HepG2 (cell line): ENCODE results near the gene SEZ6L.

Experiments used
- HNRNPLL ChIP-seq: fragments of 200-400 bp; formaldehyde crosslinking; IDR thresholded peaks from 2 replicates; pipeline ENCODE4 v1.6.1; 2017; ENCODE audit warnings: mild to moderate bottlenecking, low read depth, low read length; ENCODE audit not compliant: poor library complexity, severe bottlenecking
- JUND ChIP-seq: sonication (generic); formaldehyde crosslinking; IDR thresholded peaks from 2 replicates; pipeline ENCODE4 v1.8.0; 2022; ENCODE audit warnings: mild to moderate bottlenecking, missing genetic modification reagents
- MED13 ChIP-seq: sonication (generic); formaldehyde crosslinking; IDR thresholded peaks from 2 replicates; pipeline ENCODE4 v1.5.0; 2020; ENCODE audit warnings: missing genetic modification reagents
- RBM39 ChIP-seq: fragments of 200-400 bp; formaldehyde crosslinking; IDR thresholded peaks from one replicate; pipeline ENCODE4 v1.6.1; 2018; ENCODE audit warnings: antibody characterized with exemption, mild to moderate bottlenecking, low read depth, low read length; ENCODE audit not compliant: poor library complexity, severe bottlenecking
- RXRA ChIP-seq: sonication (generic); formaldehyde crosslinking; IDR thresholded peaks from 2 replicates; pipeline ENCODE4 v1.5.1; 2020; ENCODE audit warnings: missing genetic modification reagents
- SUZ12 ChIP-seq: fragments of 150-350 bp; IDR thresholded peaks from 2 replicates; pipeline ENCODE4 v1.6.1; 2014; ENCODE audit warnings: low read depth, low read length
- TCF12 ChIP-seq, 2 experiments: fragments of 450-650 bp in 1 of 2; sonication (generic) in 1 of 2; formaldehyde crosslinking in 1 of 2; IDR thresholded peaks; 2 replicates each; pipeline versions ENCODE4 v1.6.1 to v1.8.0; 2017 to 2022; ENCODE audit warnings: antibody characterized with exemption in 1 of 2, mild to moderate bottlenecking in 1 of 2, missing genetic modification reagents in 1 of 2, moderate library complexity in 1 of 2
- ZBTB7A ChIP-seq: sonication (generic); formaldehyde crosslinking; IDR thresholded peaks from 2 replicates; pipeline ENCODE4 v1.8.0; 2022; ENCODE audit warnings: mild to moderate bottlenecking, missing genetic modification reagents
- ZNF274 ChIP-seq: sonication (generic); formaldehyde crosslinking; IDR thresholded peaks from 2 replicates; pipeline ENCODE4 v1.5.1; 2020; ENCODE audit warnings: mild to moderate bottlenecking, missing genetic modification reagents
- ZSCAN20 ChIP-seq: sonication (generic); formaldehyde crosslinking; IDR thresholded peaks from 2 replicates; pipeline ENCODE4 v1.4.0; 2020; ENCODE audit warnings: missing genetic modification reagents, mild to moderate bottlenecking, borderline replicate concordance
- TF ChIP-seq, protein P1 (sequence below): sonication (generic); formaldehyde crosslinking; IDR thresholded peaks from 2 replicates; pipeline ENCODE4 v1.5.0; 2020; ENCODE audit warnings: mild to moderate bottlenecking, missing genetic modification reagents, moderate library complexity
- TF ChIP-seq, protein P2 (sequence below): sonication (generic); formaldehyde crosslinking; IDR thresholded peaks from 2 replicates; pipeline ENCODE4; 2020; ENCODE audit warnings: missing genetic modification reagents, mild to moderate bottlenecking, borderline replicate concordance
- TF ChIP-seq, protein P3 (sequence below): sonication (generic); formaldehyde crosslinking; conservative IDR thresholded peaks from 2 replicates; pipeline ENCODE4 v1.5.0; 2020; ENCODE audit warnings: missing genetic modification reagents

DNA sequence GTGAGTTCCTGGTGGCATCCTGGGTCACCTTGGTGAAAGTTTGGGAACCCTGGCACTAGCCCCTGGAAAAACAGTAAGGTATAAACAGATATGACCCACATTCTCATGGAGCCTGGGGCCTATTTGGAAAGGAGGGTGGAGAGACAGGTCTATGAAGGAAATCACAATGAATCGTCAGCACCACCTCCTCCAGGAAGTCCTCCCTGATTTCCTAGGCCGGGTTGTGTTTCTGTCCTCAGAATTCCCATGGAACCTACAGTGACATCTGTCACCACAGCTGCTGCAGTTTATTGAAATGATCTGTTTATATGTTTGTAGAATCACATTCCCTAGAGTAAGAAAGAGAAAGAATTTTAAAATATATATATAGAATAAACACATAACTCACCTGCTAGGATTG is 188.0 kb downstream of the SEZ6L start:
- TF ChIP-seq, protein P1, sequence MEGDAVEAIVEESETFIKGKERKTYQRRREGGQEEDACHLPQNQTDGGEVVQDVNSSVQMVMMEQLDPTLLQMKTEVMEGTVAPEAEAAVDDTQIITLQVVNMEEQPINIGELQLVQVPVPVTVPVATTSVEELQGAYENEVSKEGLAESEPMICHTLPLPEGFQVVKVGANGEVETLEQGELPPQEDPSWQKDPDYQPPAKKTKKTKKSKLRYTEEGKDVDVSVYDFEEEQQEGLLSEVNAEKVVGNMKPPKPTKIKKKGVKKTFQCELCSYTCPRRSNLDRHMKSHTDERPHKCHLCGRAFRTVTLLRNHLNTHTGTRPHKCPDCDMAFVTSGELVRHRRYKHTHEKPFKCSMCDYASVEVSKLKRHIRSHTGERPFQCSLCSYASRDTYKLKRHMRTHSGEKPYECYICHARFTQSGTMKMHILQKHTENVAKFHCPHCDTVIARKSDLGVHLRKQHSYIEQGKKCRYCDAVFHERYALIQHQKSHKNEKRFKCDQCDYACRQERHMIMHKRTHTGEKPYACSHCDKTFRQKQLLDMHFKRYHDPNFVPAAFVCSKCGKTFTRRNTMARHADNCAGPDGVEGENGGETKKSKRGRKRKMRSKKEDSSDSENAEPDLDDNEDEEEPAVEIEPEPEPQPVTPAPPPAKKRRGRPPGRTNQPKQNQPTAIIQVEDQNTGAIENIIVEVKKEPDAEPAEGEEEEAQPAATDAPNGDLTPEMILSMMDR (CRISPR knock-in tag) = no peak
- TF ChIP-seq TCF12 (IDR thresholded peaks at IDR 0.05) (no peak), TCF12 (CRISPR knock-in tag; IDR thresholded peaks at IDR 0.05) (no peak), MED13 (CRISPR knock-in tag) (no peak), RBM39 (no peak), HNRNPLL (no peak), JUND (no peak), ZBTB7A (no peak), ZNF274 (CRISPR knock-in tag) (no peak), RXRA (CRISPR knock-in tag) (no peak), SUZ12 (no peak), ZSCAN20 (CRISPR knock-in tag) (no peak)
- TF ChIP-seq, protein P2, sequence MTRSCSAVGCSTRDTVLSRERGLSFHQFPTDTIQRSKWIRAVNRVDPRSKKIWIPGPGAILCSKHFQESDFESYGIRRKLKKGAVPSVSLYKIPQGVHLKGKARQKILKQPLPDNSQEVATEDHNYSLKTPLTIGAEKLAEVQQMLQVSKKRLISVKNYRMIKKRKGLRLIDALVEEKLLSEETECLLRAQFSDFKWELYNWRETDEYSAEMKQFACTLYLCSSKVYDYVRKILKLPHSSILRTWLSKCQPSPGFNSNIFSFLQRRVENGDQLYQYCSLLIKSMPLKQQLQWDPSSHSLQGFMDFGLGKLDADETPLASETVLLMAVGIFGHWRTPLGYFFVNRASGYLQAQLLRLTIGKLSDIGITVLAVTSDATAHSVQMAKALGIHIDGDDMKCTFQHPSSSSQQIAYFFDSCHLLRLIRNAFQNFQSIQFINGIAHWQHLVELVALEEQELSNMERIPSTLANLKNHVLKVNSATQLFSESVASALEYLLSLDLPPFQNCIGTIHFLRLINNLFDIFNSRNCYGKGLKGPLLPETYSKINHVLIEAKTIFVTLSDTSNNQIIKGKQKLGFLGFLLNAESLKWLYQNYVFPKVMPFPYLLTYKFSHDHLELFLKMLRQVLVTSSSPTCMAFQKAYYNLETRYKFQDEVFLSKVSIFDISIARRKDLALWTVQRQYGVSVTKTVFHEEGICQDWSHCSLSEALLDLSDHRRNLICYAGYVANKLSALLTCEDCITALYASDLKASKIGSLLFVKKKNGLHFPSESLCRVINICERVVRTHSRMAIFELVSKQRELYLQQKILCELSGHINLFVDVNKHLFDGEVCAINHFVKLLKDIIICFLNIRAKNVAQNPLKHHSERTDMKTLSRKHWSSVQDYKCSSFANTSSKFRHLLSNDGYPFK (CRISPR knock-in tag) = no peak
- TF ChIP-seq, protein P3, sequence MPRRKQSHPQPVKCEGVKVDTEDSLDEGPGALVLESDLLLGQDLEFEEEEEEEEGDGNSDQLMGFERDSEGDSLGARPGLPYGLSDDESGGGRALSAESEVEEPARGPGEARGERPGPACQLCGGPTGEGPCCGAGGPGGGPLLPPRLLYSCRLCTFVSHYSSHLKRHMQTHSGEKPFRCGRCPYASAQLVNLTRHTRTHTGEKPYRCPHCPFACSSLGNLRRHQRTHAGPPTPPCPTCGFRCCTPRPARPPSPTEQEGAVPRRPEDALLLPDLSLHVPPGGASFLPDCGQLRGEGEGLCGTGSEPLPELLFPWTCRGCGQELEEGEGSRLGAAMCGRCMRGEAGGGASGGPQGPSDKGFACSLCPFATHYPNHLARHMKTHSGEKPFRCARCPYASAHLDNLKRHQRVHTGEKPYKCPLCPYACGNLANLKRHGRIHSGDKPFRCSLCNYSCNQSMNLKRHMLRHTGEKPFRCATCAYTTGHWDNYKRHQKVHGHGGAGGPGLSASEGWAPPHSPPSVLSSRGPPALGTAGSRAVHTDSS (CRISPR knock-in tag) = no peak
